Measurements from ENCODE around the gene ENOX1. TPM values are rescaled to one million over a fixed set of nuclear protein-coding genes. Genes with fewer than 3 reads are reported as not detected.

The ENOX1 gene
- total and polyA plus RNA-seq, 2 of the 8 experiments (the other 6 are each of a cell fraction or from before 2014, with no cell fraction given), result 0.23 to 0.37 TPM

DNA sequence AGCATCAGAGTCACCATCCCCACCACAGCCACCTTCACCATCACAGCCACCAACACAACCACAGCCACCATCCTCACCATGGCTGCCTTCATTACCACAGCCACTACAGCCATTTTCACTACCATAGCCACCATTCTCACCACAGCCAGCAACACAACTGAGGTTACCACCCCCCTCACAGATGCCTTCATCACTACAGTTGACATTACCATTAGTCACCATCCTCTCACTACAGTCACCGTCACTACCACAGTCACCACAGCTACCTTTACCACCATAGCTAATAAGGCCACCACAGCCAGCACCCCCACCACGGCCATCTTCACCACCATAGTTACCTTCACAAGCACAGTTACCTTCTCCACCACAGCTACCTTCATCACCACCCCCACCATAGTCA, 493.8 kb downstream of the ENOX1 start:
- Histone ChIP-seq H2BK5ac (ENCODE audit: low read depth, low read length) (0 out of 2 replicates have a peak overlapping the region, but pooled peaks have one; percentile 21), H3K9me3 (ENCODE audit: insufficient read depth in 2 of 2, low read depth in 1 of 2, low read length in 1 of 2) (no peaks in the 10 kb centered on the region), H2BK12ac (ENCODE audit: low read depth, low read length) (peak overlapping the region; percentile 43; the same call in 1 of the 2 replicates), H3K9ac (replicated peaks in 1 of 4; ENCODE audit: extremely low read depth in 1 of 4, low read depth in 3 of 4, low read length in 3 of 4) (no peak overlapping the region), H3K36me3 (ENCODE audit: control insufficient read depth in 2 of 4, insufficient read depth in 4 of 4, low read length in 3 of 4) (no peaks in the 10 kb centered on the region), H3K27me3 (replicated peaks in 1 of 4; ENCODE audit: control insufficient read depth in 3 of 4, extremely low read depth in 1 of 4, insufficient read depth in 3 of 4, low read length in 3 of 4) (no peaks in the 10 kb centered on the region), H3K14ac (ENCODE audit: insufficient read length) (peak overlapping the region; percentile 83), H3K4me3 (ENCODE audit: extremely low read depth in 1 of 4, insufficient read depth in 2 of 4, low read depth in 3 of 4, low read length in 4 of 4) (no peak overlapping the region), H4K8ac (ENCODE audit: extremely low read depth, insufficient read depth, low read length) (no peak overlapping the region), H3K56ac (replicated peaks; ENCODE audit: insufficient read length, low read depth, low read length) (no peak overlapping the region), H3K79me2 (ENCODE audit: control insufficient read depth in 1 of 2, insufficient read depth in 2 of 2, low read length in 2 of 2) (no peaks in the 10 kb centered on the region), H2AFZ (ENCODE audit: low read length) (no peak overlapping the region), H2AK5ac (ENCODE audit: low read depth, low read length) (0 out of 2 replicates have a peak overlapping the region, but pooled peaks have one; percentile 18), H3K27ac (ENCODE audit: low read depth, low read length) (no peak overlapping the region), H3K4me2 (ENCODE audit: insufficient read depth in 1 of 2, low read depth in 2 of 2, low read length in 2 of 2) (no peak overlapping the region), H3K79me1 (ENCODE audit: low read depth, low read length) (no peaks in the 10 kb centered on the region), H3K4ac (replicated peaks; ENCODE audit: insufficient read length, low read depth, low read length) (peak overlapping the region; percentile 32), H3K18ac (ENCODE audit: extremely low read depth, low read length) (no peak overlapping the region), H2BK15ac (ENCODE audit: low read length) (no peak overlapping the region), H4K5ac (ENCODE audit: insufficient read length, low read depth, low read length) (no peak overlapping the region), H4K20me1 (replicated peaks in 1 of 2; ENCODE audit: control insufficient read depth in 1 of 2, insufficient read depth in 2 of 2, low read length in 2 of 2) (no peaks in the 10 kb centered on the region), H3K4me1 (replicated peaks in 1 of 4; ENCODE audit: control insufficient read depth in 3 of 4, insufficient read depth in 4 of 4, low read length in 3 of 4) (no peaks in the 10 kb centered on the region), H3K23ac (ENCODE audit: insufficient read length) (no peak overlapping the region), H2BK20ac (ENCODE audit: low read length) (no peak overlapping the region), H4K91ac (replicated peaks; ENCODE audit: insufficient read length, low read length) (peak overlapping the region; percentile 22), H3K23me2 (ENCODE audit: low read depth, low read length) (peaks cover 9% of the 10 kb centered on the region; the same call in 1 of the 2 replicates), H2BK120ac (replicated peaks; ENCODE audit: low read depth, low read length) (no peak overlapping the region)
- ChIA-PET CTCF (ENCODE audit: partially characterized antibody) (no interaction called here), POLR2A (ENCODE audit: partially characterized antibody) (no interaction called here)
- no peak for DNase-seq (ENCODE audit: low read depth in 1 of 2, low spot score in 2 of 2)
- WGBS, 2 experiments (ENCODE audit: extremely low coverage in 1 of 2, insufficient coverage in 1 of 2, insufficient read length in 1 of 2, insufficient replicate concordance in 2 of 2, low coverage in 1 of 2, low lambda C conversion rate in 2 of 2, missing lambda C conversion rate in 1 of 2), result 97% methylated on average over 2 of the region's 2 CpGs; no CpG with 5 or more reads in 1 of the 2 experiments
- no peak for FAIRE-seq
- TF ChIP-seq, protein P1, sequence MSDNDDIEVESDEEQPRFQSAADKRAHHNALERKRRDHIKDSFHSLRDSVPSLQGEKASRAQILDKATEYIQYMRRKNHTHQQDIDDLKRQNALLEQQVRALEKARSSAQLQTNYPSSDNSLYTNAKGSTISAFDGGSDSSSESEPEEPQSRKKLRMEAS (IDR thresholded peaks at IDR 0.05), result no peak
- TF ChIP-seq KDM1A (IDR thresholded peaks at IDR 0.05; ENCODE audit: borderline replicate concordance, low read length) (no peak), CBX8 (IDR thresholded peaks at IDR 0.05; ENCODE audit: borderline replicate concordance, low read depth, low read length) (no peak), POU5F1 (IDR thresholded peaks at IDR 0.05; ENCODE audit: low read depth, low read length) (no peak), BACH1 (IDR thresholded peaks at IDR 0.05; ENCODE audit: low read length) (no peak)

All from H1 (cell line).